IMR-90 (cell line): ENCODE measurements around the gene SLC4A1.

ENCODE experiments used
- BHLHE40 ChIP-seq: fragments of 150-350 bp; IDR thresholded peaks from 2 replicates; pipeline ENCODE4 v1.6.1; 2016; ENCODE audit warnings: mild to moderate bottlenecking, low read depth, low read length
- CEBPB ChIP-seq: IDR thresholded peaks from 2 replicates; pipeline ENCODE4 v1.6.1; 2012; ENCODE audit warnings: low read depth, low read length, improper control_type of control experiment
- MAZ ChIP-seq: IDR thresholded peaks from 2 replicates; pipeline ENCODE4 v1.6.1; 2012; ENCODE audit warnings: low read depth, mild to moderate bottlenecking, low read length, improper control_type of control experiment, moderate library complexity, borderline replicate concordance
- MXI1 ChIP-seq: IDR thresholded peaks from 2 replicates; pipeline ENCODE4 v1.6.1; 2012; ENCODE audit warnings: low read depth, mild to moderate bottlenecking, low read length, moderate library complexity, borderline replicate concordance
- NFE2L2 ChIP-seq: fragments of 150-350 bp; IDR thresholded peaks from 2 replicates; pipeline ENCODE4 v1.6.1; 2016; ENCODE audit warnings: low read depth, mild to moderate bottlenecking, low read length
- POLR2A ChIP-seq: IDR thresholded peaks from 2 replicates; pipeline ENCODE4 v1.6.1; 2012; ENCODE audit warnings: mild to moderate bottlenecking, low read depth, low read length
- RAD21 ChIP-seq: IDR thresholded peaks from 2 replicates; pipeline ENCODE4 v1.6.1; 2012; ENCODE audit warnings: low read length, improper control_type of control experiment
- RCOR1 ChIP-seq: IDR thresholded peaks from 2 replicates; pipeline ENCODE4 v1.6.1; 2012; ENCODE audit warnings: mild to moderate bottlenecking, low read length, improper control_type of control experiment; ENCODE audit not compliant: insufficient replicate concordance
- RFX5 ChIP-seq: IDR thresholded peaks from 2 replicates; pipeline ENCODE4 v1.8.0; 2012; ENCODE audit warnings: low read depth, mild to moderate bottlenecking, low read length, moderate library complexity
- TF ChIP-seq, protein P1 (sequence below): conservative IDR thresholded peaks from 2 replicates; pipeline ENCODE4 v1.5.1; 2012; ENCODE audit warnings: mild to moderate bottlenecking, low read depth, low read length, improper control_type of control experiment
- TF ChIP-seq, protein P2 (sequence below): fragments of 150-350 bp; IDR thresholded peaks from 2 replicates; pipeline ENCODE4 v1.6.1; 2017; ENCODE audit warnings: mild to moderate bottlenecking, antibody characterized with exemption, low read length, low read depth

DNA sequence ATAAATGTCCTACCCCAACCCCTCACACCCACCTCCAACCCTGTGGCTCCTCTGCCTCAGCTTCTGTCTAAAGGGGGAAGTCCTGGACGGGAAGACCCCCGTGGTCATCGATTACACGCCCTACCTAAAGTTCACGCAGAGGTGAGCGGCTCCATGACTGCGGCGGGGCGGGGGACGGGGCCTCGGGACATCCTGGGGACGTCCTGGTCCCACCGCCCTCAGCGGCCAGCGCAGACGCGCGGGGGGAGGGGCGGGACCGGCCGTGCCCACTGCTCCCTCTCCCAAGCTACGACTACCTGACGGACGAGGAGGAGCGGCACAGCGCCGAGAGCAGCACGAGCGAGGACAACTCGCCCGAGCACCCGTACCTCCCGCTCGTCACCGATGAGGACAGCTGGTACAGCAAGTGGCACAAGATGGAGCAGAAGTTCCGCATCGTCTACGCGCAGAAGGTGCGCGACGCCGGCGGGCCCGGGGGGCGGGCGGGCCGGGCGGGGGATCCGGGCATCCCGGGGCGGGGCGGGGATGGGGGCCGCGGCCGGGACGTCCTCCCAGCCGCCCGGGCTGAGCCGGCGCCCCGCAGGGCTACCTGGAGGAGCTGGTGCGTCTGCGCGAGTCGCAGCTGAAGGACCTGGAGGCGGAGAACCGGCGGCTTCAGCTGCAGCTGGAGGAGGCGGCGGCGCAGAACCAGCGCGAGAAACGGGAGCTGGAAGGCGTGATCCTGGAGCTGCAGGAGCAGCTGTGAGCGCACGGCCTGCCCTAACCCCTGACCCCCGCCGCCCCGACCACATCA, 47.1 kb upstream of the SLC4A1 start:
- TF ChIP-seq POLR2A, result no peak
- TF ChIP-seq, protein P1, sequence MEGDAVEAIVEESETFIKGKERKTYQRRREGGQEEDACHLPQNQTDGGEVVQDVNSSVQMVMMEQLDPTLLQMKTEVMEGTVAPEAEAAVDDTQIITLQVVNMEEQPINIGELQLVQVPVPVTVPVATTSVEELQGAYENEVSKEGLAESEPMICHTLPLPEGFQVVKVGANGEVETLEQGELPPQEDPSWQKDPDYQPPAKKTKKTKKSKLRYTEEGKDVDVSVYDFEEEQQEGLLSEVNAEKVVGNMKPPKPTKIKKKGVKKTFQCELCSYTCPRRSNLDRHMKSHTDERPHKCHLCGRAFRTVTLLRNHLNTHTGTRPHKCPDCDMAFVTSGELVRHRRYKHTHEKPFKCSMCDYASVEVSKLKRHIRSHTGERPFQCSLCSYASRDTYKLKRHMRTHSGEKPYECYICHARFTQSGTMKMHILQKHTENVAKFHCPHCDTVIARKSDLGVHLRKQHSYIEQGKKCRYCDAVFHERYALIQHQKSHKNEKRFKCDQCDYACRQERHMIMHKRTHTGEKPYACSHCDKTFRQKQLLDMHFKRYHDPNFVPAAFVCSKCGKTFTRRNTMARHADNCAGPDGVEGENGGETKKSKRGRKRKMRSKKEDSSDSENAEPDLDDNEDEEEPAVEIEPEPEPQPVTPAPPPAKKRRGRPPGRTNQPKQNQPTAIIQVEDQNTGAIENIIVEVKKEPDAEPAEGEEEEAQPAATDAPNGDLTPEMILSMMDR, result no peak
- TF ChIP-seq, protein P2, sequence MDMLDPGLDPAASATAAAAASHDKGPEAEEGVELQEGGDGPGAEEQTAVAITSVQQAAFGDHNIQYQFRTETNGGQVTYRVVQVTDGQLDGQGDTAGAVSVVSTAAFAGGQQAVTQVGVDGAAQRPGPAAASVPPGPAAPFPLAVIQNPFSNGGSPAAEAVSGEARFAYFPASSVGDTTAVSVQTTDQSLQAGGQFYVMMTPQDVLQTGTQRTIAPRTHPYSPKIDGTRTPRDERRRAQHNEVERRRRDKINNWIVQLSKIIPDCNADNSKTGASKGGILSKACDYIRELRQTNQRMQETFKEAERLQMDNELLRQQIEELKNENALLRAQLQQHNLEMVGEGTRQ, result no peak
- TF ChIP-seq BHLHE40, result no peak
- TF ChIP-seq RCOR1, result no peak
- no peak for TF ChIP-seq RAD21
- TF ChIP-seq MXI1, result no peak
- TF ChIP-seq CEBPB, result no peak
- no peak for TF ChIP-seq RFX5
- TF ChIP-seq NFE2L2, result no peak
- no peak for TF ChIP-seq MAZ
